T-helper 2 cell treated with Interferon-gamma antibody and Interleukin-4, amounts not matched to agents 100 ng/mL and 5 ng/mL, for 36 hours (primary cell): ENCODE measurements around the gene VGLL4. TPM values are rescaled to one million over a fixed set of nuclear protein-coding genes. Genes with fewer than 3 reads are reported as not detected.

Source experiments
- intact Hi-C: fragments of 100-400 bp; cut with micrococcal nuclease; formaldehyde crosslinking; loops from one replicate; pipeline ENCODE4 v1.15.1; 2023
- total RNA-seq: library from RNA; stranded (reverse); gene quantifications from 2 replicates; pipeline ENCODE4 v1.2.3, GENCODE V29; 2022

The VGLL4 gene
- total RNA-seq, 1 donor from 2014 or later: 46.7 TPM

DNA sequence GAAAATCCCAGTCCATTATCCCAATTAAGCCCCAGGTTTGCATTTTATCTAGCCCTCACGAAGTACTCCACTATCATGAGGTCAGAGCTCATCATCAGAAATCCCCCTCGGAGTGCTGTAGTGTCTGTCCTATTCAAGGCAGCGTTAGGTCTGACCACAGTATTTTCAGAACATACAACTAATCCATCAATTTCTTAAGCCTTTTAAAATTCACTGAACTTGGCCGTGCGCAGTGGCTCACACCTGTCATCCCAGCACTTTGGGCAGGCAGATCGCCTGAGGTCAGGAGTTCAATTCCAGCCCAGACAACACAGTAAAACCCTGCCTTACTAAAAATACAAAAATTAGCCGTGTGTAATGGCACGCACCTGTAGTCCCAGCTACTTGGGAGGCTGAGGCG lies 11.9 kb downstream of the VGLL4 start:
- intact Hi-C loops: no loop called here

DNA sequence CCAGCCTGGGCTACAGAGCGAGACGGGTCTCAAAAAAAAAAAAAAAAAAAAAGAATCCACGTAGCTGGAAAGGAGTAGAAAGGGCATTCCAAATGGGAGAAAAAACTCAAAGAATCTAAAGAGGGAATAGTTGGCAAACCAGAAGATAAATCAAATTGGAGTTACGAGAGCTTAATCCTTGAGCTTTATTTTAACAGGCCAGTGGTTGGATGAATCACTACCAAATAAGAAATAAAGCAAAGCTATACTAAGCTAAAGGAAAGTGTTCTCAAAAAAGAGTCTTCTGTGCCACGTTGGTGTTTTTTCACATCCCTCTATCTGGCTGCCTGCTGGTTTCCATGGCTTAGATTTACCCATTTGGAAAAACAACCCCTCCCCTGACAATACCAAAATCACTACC lies 14.0 kb downstream of the VGLL4 start:
- intact Hi-C loops: no loop called here

DNA sequence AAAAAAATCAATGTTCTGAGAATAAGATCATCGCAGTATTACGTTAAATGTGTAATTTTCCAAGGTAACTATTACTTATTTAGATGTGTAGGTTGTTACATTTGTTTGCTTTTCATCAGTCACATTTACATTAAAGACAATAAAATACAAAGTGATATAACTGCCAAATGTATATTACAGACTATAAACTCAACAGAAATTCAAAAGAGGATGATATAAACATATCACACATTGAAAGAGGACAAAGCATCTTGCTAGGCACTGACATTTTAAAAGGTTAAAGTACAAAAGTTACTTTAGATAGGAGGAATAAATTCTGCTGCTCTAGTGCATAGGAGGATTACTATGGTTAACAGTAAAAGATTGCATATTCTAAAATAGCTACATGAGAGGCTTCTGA lies 16.1 kb downstream of the VGLL4 start:
- intact Hi-C loops: no loop called here

DNA sequence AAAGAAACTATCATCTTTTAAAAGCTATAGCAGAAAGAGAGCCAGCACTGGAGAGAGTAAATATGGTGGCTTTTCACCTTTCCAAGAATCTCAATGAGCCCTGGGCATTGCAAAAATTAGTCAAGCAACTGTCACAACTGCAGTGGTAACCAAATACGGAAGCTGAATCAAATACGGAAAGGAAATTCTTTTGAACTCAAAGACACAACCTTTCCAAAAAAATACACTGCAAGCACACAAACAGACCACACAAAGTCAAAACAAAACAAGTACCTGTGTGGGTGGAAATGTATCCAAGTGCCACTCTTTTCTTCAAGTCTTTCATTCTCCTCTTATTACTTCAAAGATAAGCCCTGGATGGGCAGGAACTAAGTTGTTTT lies 17.6 kb downstream of the VGLL4 start:
- intact Hi-C loops: loop anchor here (1.0 kb wide), 3 partner anchors 8 to 388 kb away; no protein-coding TSS in a partner anchor

- intact Hi-C loops: loop anchor here (1.0 kb wide), 3 partner anchors 9 to 387 kb away; no protein-coding TSS in a partner anchor
These were observed 18.2 kb downstream of the VGLL4 start for GRCh38 chr3:11625376-11626083.

GRCh38 chr3:11624704-11625375 lies 18.9 kb downstream of the VGLL4 start:
- intact Hi-C loops: loop anchor here (1.0 to 5.0 kb wide), 2 partner anchors 147 to 353 kb away; partner anchors contain the start of gene ATG7

DNA sequence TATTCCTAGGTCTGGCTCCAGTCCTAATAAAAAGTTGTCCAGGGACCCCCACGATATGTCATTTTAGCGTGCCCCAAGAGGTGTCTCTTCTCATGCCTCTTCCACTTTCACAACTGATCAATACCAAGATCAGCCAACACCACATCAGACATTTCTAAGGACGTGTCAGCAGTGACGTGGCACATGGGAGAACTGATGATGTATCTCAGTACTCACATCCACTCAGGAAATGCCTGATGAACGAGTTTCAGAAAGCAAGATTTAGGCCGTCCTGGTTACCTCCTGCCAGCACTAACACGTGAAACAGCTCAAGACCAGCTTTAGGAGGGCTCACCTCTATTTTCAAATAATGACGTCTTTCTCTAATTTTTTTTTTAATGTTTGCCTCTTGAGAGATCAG lies 19.6 kb downstream of the VGLL4 start:
- intact Hi-C loops: loop anchor here (1.0 to 5.0 kb wide), 2 partner anchors 148 to 352 kb away; partner anchors contain the start of gene ATG7

DNA sequence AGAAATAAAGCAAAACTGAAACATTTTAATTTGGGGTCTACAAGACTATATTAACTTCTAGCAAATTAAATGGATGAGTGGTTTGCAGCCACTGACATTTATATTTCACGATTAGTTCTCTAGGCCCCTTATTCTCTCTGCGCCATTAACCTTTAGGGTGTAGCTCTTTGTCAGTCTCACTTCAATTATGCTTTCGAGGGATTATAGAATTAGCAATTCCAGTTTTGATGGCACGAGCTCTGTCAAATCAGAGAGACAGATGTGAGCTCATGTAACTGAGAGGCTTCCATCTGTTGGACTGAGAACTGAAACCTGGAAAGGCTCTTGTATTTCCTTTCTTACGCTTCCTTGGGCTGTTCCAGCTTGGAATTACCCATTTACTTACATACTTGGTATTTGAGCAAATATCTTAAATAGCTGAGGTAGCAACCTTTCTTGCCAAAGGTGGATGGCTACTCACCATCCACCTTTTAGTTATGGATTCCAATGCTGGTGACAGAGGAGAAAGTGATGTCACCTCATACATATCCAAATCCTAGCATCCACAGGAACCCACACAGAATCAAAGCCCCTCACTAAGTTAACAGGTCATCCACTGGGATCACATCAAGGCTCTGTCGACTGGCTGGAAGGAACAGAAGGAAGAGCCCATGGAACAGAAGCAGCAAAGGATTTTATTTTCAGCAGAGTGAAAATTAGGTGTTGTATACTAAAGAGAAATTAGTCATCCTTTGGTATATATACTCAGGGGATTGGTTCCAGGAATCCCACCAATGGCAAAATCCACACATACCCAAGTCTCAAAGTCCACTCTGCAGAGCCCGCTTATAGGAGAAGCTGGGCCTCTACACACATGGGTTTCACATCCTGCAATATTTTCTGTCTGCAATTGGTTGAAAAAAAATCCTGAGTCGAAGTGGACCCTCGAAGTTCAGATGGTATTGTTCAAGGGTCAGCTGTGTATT lies 20.8 kb downstream of the VGLL4 start:
- intact Hi-C loops: loop anchor here (5.0 kb wide), 1 partner anchor 149 kb away; no protein-coding TSS in a partner anchor

DNA sequence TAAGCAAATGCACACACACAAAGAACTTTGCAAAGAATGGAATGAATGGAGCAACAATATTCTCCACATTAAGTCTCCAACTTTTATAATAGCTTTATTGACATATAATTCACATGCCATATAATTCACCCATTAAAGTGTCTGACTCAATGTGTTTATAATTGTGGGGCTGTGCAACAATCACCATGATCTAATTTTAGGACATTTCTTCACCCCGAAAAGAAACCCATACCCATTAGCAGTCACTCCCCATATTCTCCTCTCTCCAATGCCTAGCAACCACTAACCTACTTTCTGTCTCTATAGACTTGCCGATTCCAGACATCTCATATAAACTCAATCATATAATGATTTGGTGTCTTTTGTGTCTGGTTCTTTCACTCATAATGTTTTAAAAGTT lies 22.6 kb downstream of the VGLL4 start:
- intact Hi-C loops: loop anchor here (5.0 kb wide), 1 partner anchor 151 kb away; no protein-coding TSS in a partner anchor

GRCh38 chr3:11619946-11620652 lies 23.6 kb downstream of the VGLL4 start:
- intact Hi-C loops: loop anchor here (5.0 kb wide), 1 partner anchor 152 kb away; no protein-coding TSS in a partner anchor

- intact Hi-C loops: no loop called here
These were observed 24.3 kb downstream of the VGLL4 start for GRCh38 chr3:11619461-11619860.

- intact Hi-C loops: no loop called here
These were observed 24.8 kb downstream of the VGLL4 start for GRCh38 chr3:11618904-11619303.

- intact Hi-C loops: no loop called here
These were observed 27.2 kb downstream of the VGLL4 start for GRCh38 chr3:11616551-11616950.

- intact Hi-C loops: no loop called here
These were observed 29.7 kb downstream of the VGLL4 start for GRCh38 chr3:11613851-11614487.

GRCh38 chr3:11613319-11613718 lies 30.4 kb downstream of the VGLL4 start:
- intact Hi-C loops: no loop called here

DNA sequence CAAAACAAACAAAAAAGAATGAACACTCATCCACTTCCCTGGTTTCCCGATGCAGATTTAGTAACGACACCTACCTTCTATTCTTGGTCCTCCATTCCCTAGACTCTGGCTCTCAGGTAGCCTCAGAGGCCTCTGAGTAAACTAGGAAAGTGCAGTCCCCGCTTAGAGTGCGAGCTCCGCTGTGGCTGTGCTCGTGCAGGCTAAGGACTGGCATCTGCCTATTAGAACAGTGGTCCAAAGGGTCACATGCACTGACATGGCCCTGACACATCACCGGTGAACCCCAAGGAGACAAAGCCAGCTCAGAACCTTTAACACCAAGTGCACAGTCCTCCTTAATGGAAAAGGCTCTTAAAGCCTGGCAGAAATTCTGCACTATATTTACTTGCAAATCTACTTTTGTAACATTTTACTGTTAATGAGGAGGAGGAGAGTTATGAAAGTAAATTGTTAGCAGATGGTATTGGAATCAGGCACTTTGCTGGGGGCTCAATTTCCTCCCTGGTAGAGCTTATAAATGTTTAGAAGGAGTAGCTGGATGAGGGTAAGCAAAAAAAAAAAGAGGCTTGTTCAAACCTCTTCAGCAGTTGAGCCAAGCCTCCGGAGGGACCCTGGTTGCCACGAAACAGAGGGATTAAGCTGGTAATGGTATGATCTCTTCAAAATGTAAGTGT lies 31.1 kb downstream of the VGLL4 start:
- intact Hi-C loops: no loop called here

DNA sequence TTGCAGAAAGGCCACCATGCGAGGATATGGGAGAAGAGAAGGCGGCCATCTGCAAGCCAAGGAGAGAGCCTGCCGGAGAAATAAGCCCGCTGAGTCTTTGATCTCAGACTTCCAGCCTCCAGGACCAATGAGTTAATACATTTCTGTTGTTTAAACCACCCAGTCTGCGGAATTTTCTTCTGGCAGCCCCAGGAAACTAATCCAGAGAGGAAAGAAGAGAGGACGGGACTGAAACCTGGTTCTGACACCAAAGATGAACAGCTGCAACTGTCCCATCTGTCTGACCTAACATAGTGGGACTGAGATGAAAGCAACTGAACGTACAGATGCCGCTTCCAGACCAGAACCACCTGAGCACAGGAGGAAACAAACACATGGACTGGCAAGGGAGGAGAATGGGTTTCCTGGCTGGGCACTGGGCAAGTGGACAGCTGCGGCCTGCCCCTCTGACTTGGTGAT lies 32.3 kb downstream of the VGLL4 start:
- intact Hi-C loops: no loop called here

- intact Hi-C loops: no loop called here
These were observed 32.9 kb downstream of the VGLL4 start for GRCh38 chr3:11610700-11611275.

- intact Hi-C loops: no loop called here
These were observed 33.6 kb downstream of the VGLL4 start for GRCh38 chr3:11610044-11610671.
